ENCODE results near the gene RALGPS1.

The RALGPS1 gene

DNA sequence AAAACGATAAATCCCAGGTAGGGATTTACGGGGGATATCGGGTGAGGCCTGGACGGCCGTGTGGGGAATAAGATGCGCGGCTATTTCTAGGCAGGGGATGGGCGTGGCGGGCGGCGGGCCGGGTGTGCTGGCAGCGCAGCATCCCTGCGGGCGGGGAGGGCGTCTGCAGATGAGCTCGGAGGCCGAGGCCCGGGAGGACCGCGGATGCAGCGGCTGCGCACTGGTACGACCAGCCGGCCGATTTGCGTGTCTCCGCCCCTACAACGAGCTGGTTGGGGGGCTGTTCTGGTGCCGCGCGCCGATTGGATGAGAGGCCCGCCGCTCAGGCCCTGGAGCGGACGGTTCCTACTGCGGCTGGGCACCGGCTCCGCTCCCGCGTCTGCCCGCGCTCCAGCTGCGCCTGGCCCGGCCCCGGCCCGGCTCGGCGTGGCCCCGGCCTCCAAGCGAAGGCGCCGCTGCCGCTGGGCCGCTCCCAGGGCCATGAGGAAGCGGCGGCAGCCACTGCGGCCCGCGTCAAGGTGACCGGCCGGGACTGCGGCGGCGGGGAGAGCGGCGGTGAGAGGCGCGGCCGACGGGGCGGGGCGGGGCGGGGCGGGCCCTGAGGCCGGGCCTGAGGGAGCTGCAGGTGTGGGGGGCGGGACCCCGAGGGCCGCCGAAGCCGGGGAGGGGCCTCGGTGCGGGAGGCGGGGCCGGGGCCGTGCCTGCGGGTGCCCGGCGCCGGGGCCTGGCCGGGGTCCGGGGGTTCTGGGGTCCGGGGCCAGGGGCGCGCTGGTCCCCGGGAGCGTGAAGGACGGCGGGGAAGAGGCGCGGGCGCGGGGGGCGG is at the start of gene RALGPS1:
Gene RALGPS1, plus strand, starts transcription at position 325 of the 823 bp plus-strand sequence. CDS start 47,508 bp downstream, outside the sequence.
- peak; percentile 65 for DNase-seq (ENCODE audit: low spot score)

GRCh38 chr9:126869368-126869767 is 45.2 kb upstream of the RALGPS1 start:
- no peak for DNase-seq (ENCODE audit: low spot score)

- DNase-seq (ENCODE audit: low spot score), result no peak
These were observed 42.1 kb upstream of the RALGPS1 start for GRCh38 chr9:126872516-126872915.

DNA sequence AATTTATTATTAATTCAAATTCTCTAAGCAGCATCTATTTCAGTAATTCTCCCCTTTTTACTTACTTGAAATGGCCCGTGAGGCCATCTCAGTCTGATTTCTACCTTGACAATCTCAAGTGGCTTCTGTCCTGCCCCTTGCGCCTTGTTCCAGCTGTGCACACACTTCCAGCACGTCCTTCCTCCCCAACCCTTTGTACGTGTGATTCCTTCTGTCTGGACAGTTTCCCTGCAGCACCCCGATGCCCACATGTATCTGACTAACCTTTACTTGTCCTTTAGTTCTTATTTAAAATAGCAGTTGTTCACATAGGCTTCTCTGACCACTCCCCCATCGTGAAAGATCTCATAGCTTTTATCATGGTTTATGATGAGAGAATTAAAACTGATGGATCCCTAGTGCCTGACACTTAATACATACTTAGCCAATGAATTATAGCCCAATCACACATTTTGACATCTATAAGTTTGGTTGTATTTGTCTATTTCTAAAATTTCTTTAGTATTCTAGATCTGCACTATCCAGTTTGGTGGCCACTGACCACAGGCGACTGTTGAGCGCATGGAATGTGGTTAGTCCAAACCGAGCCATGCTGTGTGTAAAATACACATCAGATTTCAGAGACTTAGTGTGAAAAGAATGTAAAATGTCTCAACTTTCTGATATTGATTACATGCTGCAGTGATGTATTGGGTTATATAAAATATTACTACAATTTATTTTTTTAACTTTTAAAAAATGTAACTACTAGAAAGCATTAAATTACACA is 39.9 kb upstream of the RALGPS1 start:
- no peak for DNase-seq (ENCODE audit: low spot score)

DNA sequence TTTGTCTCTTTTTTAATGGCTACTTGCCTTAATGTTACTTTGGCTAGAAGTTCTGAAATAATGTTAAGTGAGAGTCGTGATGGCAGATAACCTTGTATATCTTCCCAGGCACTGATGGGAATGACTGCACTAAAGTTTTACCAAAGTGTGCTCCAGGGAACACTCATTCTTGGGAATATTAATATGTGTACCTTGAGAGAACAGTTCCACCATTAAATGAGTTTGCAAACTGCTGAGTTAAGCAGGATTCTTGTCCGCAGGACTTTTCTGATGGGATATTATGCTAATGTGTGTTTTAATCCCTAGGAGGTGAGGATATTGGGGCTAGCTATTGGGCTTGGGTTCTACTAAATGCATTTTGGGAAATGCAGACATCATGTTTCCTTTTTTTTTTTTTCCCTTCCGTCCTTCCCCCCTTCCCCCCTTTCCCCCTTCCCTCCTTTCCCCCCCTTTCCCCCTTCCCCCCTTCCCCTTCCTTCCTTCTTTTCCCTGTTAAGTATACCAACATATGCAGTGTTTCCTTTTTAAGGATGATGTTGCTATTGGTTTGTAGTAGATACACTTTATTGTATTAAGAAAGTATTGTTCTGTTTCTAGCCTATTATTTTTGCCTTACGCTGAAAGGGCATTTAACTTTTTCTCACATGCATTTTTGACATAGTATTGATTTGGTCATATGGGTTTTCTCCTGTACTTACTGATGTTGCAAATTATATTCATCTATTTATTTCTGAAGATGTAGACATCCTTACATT is 38.6 kb upstream of the RALGPS1 start:
- DNase-seq (ENCODE audit: low spot score), result no peak

GRCh38 chr9:126876531-126876930 is 38.1 kb upstream of the RALGPS1 start:
- no peak for DNase-seq (ENCODE audit: low spot score)

DNA sequence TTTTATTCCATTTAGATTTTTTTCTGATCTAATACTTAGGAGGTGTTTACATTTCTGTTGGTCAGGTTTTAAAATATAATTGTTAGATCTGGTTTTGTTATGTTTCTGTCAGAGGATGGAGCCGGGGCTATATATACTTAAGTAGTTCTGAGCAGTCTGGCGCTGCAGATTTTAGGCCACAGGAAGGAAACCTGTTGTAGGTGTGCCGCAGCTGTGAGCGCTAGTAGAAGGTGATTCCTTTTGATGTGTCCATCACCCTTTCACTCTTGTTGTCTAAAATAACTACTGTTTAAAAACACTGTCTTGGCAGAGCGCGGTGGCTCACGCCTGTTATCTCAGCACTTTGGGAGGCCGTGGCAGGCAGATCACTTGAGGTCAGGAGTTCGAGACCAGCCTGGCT is 37.2 kb upstream of the RALGPS1 start:
- DNase-seq (ENCODE audit: low spot score), result no peak

DNA sequence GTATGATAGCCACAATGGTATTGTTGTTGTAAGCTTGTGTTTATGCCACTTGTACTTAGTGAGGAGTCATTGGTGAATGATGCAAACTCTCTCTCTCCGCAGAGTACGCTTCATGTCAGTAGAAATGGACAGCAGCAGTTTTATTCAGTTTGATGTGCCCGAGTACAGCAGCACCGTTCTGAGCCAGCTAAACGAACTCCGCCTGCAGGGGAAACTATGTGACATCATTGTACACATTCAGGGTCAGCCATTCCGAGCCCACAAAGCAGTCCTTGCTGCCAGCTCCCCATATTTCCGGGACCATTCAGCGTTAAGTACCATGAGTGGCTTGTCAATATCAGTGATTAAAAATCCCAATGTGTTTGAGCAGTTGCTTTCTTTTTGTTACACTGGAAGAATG is 35.3 kb upstream of the RALGPS1 start:
- DNase-seq (ENCODE audit: low spot score), result no peak

DNA sequence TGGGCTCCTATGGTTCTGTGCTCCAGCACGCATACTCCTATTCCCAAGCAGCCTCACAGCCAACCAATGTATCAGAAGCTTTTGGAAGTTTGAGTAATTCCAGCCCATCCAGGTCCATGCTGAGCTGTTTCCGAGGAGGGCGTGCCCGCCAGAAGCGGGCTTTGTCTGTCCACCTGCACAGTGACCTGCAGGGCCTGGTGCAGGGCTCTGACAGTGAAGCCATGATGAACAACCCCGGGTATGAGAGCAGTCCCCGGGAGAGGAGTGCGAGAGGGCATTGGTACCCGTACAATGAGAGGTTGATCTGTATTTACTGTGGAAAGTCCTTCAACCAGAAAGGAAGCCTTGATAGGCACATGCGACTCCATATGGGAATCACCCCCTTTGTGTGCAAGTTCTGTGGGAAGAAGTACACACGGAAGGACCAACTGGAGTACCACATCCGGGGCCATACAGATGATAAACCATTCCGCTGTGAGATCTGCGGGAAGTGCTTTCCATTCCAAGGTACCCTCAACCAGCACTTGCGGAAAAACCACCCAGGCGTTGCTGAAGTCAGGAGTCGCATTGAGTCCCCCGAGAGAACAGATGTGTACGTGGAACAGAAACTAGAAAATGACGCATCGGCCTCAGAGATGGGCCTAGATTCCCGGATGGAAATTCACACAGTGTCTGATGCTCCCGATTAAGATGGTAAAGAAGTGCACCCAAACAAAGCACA is 34.2 kb upstream of the RALGPS1 start:
- no peak for DNase-seq (ENCODE audit: low spot score)

DNA sequence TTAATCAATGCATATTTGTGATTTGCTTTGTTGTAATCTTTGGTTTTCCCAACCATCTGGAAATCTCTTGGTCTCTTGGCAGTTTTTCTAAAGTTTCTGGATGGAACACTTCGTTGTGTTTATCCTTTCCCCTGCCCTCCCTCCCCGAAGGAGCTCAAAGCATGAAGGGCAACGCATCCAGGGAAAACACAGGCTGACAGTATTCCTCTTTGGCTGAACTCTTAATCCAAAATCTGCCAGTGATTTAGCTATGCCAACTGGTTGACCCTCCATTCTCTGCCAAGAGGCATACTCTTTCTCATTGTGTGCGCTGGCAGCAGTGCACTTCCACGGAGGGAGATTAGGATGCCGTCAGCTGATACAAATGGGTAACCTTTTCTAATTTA is 33.6 kb upstream of the RALGPS1 start:
- no peak for DNase-seq (ENCODE audit: low spot score)

GRCh38 chr9:126882746-126883145 is 31.8 kb upstream of the RALGPS1 start:
- no peak for DNase-seq (ENCODE audit: low spot score)

DNA sequence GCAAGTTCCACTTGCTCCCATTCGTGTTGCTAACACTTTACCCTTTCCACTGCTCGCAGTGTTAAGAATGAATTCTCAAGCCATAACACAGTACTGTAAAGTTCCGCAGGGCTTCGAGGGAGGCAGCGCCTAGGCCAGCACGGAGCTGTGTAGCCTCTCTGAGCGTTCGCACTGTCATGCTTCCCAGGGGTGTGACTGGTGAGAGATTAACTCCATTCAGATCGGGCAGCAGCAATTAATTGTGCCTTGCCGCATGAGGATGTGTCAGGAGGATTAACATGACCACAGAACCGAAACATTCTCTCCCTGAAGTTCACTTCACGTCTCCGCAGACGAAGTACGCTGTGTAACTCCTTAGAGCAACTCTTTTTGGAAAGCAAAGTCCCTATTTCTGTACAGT is 30.9 kb upstream of the RALGPS1 start:
- DNase-seq (ENCODE audit: low spot score), result no peak

DNA sequence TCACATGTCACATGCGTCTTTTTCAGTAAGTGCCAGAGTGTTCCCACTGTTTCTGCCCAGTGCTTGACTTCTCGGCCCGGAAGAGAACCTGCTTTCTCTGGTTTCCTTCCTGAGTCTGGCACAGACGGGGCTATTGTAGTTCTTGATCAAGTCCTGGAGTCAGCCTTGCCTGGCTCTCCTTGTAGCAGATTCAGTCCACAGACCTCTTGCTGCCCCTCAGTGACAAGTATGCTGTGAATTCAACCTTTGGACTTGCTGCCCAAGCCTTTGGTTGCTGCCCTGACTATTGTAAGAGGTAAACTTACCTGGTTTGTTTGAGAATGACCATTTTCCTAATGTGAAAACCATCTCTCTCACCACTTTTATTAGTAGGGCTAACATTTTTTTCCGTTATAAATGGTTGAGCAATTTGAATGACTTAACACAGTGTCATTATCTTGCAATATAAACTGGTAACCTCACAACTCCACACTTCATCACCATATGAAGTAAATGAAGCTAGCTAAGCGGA is 29.4 kb upstream of the RALGPS1 start:
- DNase-seq (ENCODE audit: low spot score), result no peak

GRCh38 chr9:126886034-126886822 is 28.4 kb upstream of the RALGPS1 start:
- DNase-seq (ENCODE audit: low spot score), result no peak

DNA sequence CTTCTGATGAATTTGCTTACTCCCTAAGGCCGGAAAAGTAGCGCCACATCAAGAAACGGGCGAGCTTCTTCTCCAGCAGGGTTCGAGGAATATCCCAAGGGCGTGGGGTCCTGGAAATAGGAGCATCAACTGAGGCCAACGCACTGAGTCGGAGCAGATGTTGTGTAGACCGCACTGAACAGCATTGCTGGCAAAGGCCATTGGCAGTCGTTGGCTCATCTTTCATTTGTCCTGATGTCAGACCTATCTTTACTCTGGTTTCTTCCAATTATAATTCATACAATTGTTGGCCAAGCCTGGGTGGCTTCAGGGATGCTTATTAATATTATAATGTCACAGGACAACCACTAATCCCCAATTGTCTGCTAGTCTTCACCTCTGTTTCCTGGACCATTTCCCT is 27.7 kb upstream of the RALGPS1 start:
- DNase-seq (ENCODE audit: low spot score), result no peak

GRCh38 chr9:126891676-126892075 is 22.9 kb upstream of the RALGPS1 start:
- DNase-seq (ENCODE audit: low spot score), result no peak

DNA sequence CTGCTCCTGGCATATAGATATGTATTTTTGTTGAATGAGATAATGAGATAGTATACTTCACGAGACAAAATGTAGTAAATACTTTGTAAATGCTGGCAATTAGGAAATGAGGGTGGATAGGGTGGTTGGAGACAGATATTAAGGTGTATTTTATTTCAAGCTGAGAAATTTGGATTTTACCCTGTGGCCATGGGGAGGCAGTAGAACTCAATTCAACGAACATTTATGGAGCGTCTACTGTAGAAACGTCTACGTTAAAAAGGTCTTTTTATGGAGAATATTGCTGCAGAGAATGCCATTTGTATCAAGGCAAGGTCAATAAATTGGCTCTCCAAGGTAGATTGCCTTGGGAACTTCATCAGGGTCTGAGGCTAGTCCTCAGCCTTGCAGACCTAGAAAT is 21.5 kb upstream of the RALGPS1 start:
- DNase-seq (ENCODE audit: low spot score), result no peak

GRCh38 chr9:126894052-126894603 is 20.5 kb upstream of the RALGPS1 start:
- DNase-seq (ENCODE audit: low spot score), result no peak

DNA sequence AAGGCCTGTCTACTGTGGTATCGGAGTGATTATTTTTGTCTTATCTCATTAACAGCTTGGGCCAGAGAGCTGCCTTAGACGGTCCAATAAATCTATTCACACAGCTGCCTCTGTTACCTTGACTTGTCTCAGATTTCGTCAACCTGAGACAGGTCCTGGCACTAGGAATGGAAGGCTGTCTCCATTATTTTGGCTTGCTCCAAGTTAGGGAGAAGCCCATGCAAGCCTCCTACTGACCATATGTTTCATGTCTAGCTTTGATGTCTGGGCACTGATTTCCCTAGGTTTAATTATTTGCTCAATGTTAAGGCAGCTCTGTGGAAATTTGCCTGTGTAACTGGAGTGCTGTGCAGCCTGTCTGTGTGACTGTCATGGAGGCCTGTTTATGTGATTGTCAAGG is 12.4 kb upstream of the RALGPS1 start:
- DNase-seq (ENCODE audit: low spot score), result no peak

DNA sequence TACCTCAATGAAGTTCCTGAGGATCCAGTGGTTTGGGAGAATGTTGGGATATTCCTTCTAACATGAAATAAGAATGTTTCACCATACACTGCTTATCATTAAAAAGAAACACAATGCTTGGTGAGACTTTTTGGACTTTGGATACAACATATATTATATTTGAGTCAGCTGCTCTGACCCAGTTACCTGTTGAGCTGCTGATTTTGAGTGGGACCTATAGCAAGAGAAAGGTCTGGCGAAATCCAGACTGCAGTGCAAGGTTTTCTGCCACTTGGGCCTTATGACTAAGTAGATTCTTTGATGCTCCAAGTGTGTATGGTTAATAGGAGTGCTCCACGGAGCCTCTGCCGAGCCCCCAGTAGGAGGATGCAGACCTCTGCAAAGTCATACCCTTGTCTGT is 10.0 kb upstream of the RALGPS1 start:
- DNase-seq (ENCODE audit: low spot score), result no peak

DNA sequence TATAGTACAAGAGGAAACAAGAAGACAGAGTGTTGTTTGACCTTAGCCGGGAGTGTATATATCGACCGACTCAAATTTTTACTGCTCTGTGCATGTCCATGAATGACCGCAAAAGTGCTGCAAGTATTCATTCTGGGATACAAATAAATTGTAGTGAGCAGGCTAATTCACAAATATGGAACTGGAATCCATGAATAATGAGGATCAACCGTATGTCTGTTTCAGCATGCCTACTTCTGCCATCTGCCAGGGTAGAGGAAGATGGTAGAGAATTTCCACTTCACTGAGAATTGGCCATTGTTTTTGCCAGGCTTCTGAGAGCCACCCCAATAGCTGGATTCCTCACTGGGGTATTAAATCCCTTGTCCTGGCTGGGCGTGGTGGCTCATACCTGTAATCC is 8.5 kb upstream of the RALGPS1 start:
- DNase-seq (ENCODE audit: low spot score), result no peak

Data from hematopoietic multipotent progenitor cell treated with erythropoietin and hydrocortisone succinate and interleukin-3 and kit ligand, for 17 days (in vitro differentiated cells).